ENCODE measurements around the gene SELENOP. TPM values are rescaled to one million over a fixed set of nuclear protein-coding genes. Genes with fewer than 3 reads are reported as not detected.

SELENOP gene
- total RNA-seq, 1 experiment from 2014 or later, result 8.5 TPM

- DNase-seq, result no peak
- no peaks in the 10 kb centered on the region for H3K27me3 ChIP-seq (ENCODE audit: insufficient read depth, low read length)
- peaks cover 17 to 27% of the 10 kb centered on the region in 2 experiments for H3K9me3 Mint-ChIP-seq
- no peak overlapping the region for H3K27ac ChIP-seq (ENCODE audit: insufficient read length, low read depth, low read length)
- H3K14ac ChIP-seq (ENCODE audit: insufficient read depth, low read length), result no peak overlapping the region
- H2AK5ac ChIP-seq (ENCODE audit: insufficient read length, low read length), result no peak overlapping the region
- no peaks in the 10 kb centered on the region for H3K79me1 ChIP-seq (ENCODE audit: insufficient read depth, low read depth, low read length, poor library complexity, severe bottlenecking)
- WGBS (ENCODE audit: extremely low coverage, insufficient read length, low lambda C conversion rate), result no CpG with 5 or more reads among the region's 7 CpGs
- no peak overlapping the region for H2BK5ac ChIP-seq (ENCODE audit: insufficient read length, low read length)
- no peak overlapping the region for H2BK20ac ChIP-seq (ENCODE audit: low read depth, low read length, poor library complexity, severe bottlenecking)
- H4K5ac ChIP-seq (ENCODE audit: insufficient read length, low read depth, low read length), result no peak overlapping the region
- peaks cover 2 to 15% (median 6%) of the 10 kb centered on the region in 3 experiments; a peak in 4 of 7 replicates for H3K36me3 Mint-ChIP-seq (ENCODE audit: insufficient read depth in 1 of 3, low read depth in 3 of 3)
- peaks cover 7% of the 10 kb centered on the region; the same call in 1 of the 2 replicates for H3K4me1 ChIP-seq (ENCODE audit: insufficient read depth, low read length)
- no peak overlapping the region for H2BK15ac ChIP-seq (ENCODE audit: low read depth, low read length)
- no peak overlapping the region for H2BK120ac ChIP-seq (ENCODE audit: low read depth, low read length, poor library complexity, severe bottlenecking)
- no peak overlapping the region for H3K4me2 ChIP-seq (ENCODE audit: insufficient read depth, insufficient read length, low read length)
- H3K56ac ChIP-seq (ENCODE audit: insufficient read length, low read depth, low read length), result no peak overlapping the region
- no peaks in the 10 kb centered on the region for H4K20me1 ChIP-seq (ENCODE audit: control insufficient read depth, insufficient read depth, insufficient read length)
- no peak overlapping the region for H3T11ph ChIP-seq (ENCODE audit: low read length)
- no peak overlapping the region for H3K27ac Mint-ChIP-seq
- no peak overlapping the region for H3K4ac ChIP-seq (ENCODE audit: low read depth, low read length)
- H3K23me2 ChIP-seq (ENCODE audit: insufficient read length, low read depth, low read length, poor library complexity, severe bottlenecking), result no peaks in the 10 kb centered on the region
- no peak overlapping the region for H3K9ac ChIP-seq (ENCODE audit: extremely low read depth, insufficient read length, low read length)
- H2BK12ac ChIP-seq (ENCODE audit: insufficient read length, low read depth, low read length), result no peak overlapping the region
- H4K91ac ChIP-seq (ENCODE audit: insufficient read length, low read depth, low read length), result no peak overlapping the region
- H2AFZ ChIP-seq (ENCODE audit: low read length), result peak overlapping the region; percentile 95
- no peak overlapping the region for H3K18ac ChIP-seq (ENCODE audit: insufficient read length, low read depth, low read length)
- no peak overlapping the region for H4K8ac ChIP-seq (replicated peaks; ENCODE audit: insufficient read length, low read depth, low read length)
- no peaks in the 10 kb centered on the region for H3K9me3 ChIP-seq (ENCODE audit: control insufficient read depth, low read depth, low read length)
- no peak overlapping the region for H3K4me3 Mint-ChIP-seq
- peaks cover 10 to 14% of the 10 kb centered on the region in 2 experiments for H3K4me1 Mint-ChIP-seq
- H3K27me3 Mint-ChIP-seq (ENCODE audit: low read depth), result peaks cover under 1% of the 10 kb centered on the region; the same call in 1 of the 2 replicates
- no peaks in the 10 kb centered on the region for H3K79me2 ChIP-seq (ENCODE audit: insufficient read depth, low read length)
- no peak overlapping the region for H3K23ac ChIP-seq (ENCODE audit: insufficient read length, low read depth, low read length)
- TF ChIP-seq CTCF (conservative IDR thresholded peaks at IDR 0.05), result no peak
Measured at GRCh38 chr5:42858687-42859086, 47.0 kb upstream of the SELENOP start.
